Measurements from ENCODE around the gene MPZL2.

MPZL2 gene

DNA sequence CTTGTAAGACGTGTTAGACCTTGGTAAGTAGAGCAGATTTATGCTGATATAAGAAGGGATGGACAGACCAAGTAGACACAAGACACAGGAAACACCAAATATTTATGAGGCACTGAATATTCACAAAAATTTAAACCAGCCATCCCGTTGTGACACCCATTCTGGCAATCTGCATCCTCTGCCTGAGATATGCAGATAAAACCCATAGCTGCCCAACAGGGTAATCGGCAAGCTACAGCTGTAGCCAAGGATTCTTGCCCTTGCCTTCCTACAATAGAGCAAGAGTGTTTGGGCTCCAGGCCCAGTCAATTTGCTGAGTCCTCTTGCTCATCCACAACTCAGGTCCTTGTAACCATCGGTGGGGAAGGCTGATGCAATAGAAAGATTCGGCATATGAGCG is 18.5 kb upstream of the MPZL2 start:
- peaks cover 15% of the 10 kb centered on the region for H3K27me3 ChIP-seq (ENCODE audit: control insufficient read depth, insufficient read depth, low read length)
- no peaks in the 10 kb centered on the region for H3K9me3 ChIP-seq (replicated peaks; ENCODE audit: low read length)
- H3K9ac ChIP-seq (ENCODE audit: low read depth, low read length) = no peak overlapping the region
- H3K4me3 ChIP-seq (ENCODE audit: low read length) = no peak overlapping the region
- no peaks in the 10 kb centered on the region for H3K36me3 ChIP-seq (ENCODE audit: insufficient read depth, low read length)
- H3K4me2 ChIP-seq (ENCODE audit: low read length) = no peak overlapping the region
- H3K4me1 ChIP-seq (ENCODE audit: control insufficient read depth, insufficient read depth, low read length) = no peaks in the 10 kb centered on the region

DNA sequence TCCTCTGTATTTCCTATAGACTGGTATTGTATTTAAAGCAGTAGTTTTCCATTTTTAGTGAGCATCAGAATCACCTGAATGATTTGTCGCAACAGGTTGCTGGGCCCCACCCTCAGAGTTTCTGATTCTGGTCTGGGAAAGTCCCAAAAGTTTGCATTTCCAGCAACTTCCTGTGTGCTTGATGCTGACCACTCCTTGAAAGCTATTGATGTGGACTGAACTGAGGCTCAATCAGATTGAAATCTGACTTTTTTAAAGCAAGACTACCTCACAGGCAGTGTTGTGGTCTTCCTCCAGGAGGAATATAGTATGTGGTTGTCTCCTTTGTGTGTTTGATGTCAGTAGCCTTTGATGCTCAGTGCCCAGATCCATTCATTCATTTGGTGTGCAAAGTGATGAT is 17.2 kb upstream of the MPZL2 start:
- H3K36me3 ChIP-seq (ENCODE audit: insufficient read depth, low read length) = no peaks in the 10 kb centered on the region
- no peaks in the 10 kb centered on the region for H3K9me3 ChIP-seq (replicated peaks; ENCODE audit: low read length)
- no peak overlapping the region for H3K4me2 ChIP-seq (ENCODE audit: low read length)
- H3K4me3 ChIP-seq (ENCODE audit: low read length) = no peak overlapping the region
- H3K4me1 ChIP-seq (ENCODE audit: control insufficient read depth, insufficient read depth, low read length) = no peaks in the 10 kb centered on the region
- no peak overlapping the region for H3K9ac ChIP-seq (ENCODE audit: low read depth, low read length)
- peaks cover 19% of the 10 kb centered on the region for H3K27me3 ChIP-seq (ENCODE audit: control insufficient read depth, insufficient read depth, low read length)

DNA sequence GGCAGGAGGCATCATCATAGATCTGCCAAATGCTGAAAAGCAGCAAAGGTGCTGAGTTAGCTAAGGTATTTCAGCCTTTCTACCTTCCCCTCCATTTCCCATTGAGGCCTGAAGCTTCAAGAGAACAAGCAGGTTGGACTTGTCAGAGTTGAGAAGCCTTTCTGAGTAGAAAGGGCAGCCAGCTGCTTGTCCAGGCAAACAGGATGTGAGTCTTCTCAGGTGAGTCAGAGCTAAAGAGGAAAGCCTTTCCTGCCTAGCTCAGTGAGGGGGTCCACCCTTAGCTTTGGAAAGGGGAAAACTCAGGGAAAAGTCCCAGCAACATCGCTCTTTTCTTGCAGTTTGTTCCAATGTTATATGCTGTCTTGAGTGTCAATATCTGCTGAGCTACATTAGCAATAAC is 13.2 kb upstream of the MPZL2 start:
- Histone ChIP-seq H3K4me3 (ENCODE audit: low read length) (no peak overlapping the region), H3K9me3 (replicated peaks; ENCODE audit: low read length) (no peaks in the 10 kb centered on the region), H3K36me3 (ENCODE audit: insufficient read depth, low read length) (no peaks in the 10 kb centered on the region), H3K4me2 (ENCODE audit: low read length) (no peak overlapping the region), H3K4me1 (ENCODE audit: control insufficient read depth, insufficient read depth, low read length) (no peaks in the 10 kb centered on the region), H3K9ac (ENCODE audit: low read depth, low read length) (no peak overlapping the region), H3K27me3 (ENCODE audit: control insufficient read depth, insufficient read depth, low read length) (peaks cover 21% of the 10 kb centered on the region)

DNA sequence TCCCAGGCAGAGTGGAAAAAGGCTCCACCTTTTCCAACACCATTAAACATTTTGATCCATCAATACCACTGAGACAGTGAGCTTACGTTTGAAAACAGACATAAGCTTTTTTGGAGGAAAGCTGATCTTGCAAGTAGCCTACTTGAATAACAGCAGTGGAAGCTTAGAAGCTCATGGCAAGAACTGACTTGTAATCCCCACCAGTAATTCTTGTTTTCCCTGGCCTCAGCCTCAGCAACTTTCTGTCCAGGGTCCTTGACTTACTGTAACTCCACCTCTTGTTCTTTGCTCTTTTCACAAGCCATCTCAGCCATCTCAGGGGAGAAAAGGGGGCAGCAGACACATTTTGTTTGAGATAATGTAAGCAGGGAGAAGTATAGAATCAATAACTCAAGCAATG is 12.3 kb upstream of the MPZL2 start:
- no peak overlapping the region for H3K4me3 ChIP-seq (ENCODE audit: low read length)
- H3K36me3 ChIP-seq (ENCODE audit: insufficient read depth, low read length) = no peaks in the 10 kb centered on the region
- no peak overlapping the region for H3K4me2 ChIP-seq (ENCODE audit: low read length)
- H3K9me3 ChIP-seq (replicated peaks; ENCODE audit: low read length) = no peaks in the 10 kb centered on the region
- H3K27me3 ChIP-seq (ENCODE audit: control insufficient read depth, insufficient read depth, low read length) = peaks cover 28% of the 10 kb centered on the region
- H3K9ac ChIP-seq (ENCODE audit: low read depth, low read length) = no peak overlapping the region
- H3K4me1 ChIP-seq (ENCODE audit: control insufficient read depth, insufficient read depth, low read length) = no peaks in the 10 kb centered on the region

DNA sequence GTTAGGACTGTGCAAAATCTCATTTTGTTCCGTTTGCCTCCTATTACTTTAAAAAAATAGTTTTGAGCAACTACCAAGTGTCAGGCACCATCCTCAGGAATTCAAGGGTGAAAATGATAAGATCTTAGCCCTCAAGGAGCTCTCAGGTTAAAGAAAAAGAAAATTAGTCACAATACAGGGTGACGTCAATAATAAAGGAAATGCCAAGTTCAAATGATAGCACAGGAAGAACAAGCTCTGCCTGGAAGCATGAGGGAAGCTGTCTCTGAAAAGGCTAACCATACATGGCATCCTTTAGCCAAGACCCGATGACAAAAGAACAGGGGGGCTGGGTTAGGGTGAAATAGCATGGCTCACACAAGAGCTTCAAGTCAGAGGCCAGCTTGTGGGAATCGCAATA is 11.1 kb upstream of the MPZL2 start:
- H3K9ac ChIP-seq (ENCODE audit: low read depth, low read length) = no peak overlapping the region
- H3K9me3 ChIP-seq (replicated peaks; ENCODE audit: low read length) = no peaks in the 10 kb centered on the region
- H3K4me2 ChIP-seq (ENCODE audit: low read length) = no peak overlapping the region
- no peak overlapping the region for H3K4me3 ChIP-seq (ENCODE audit: low read length)
- H3K4me1 ChIP-seq (ENCODE audit: control insufficient read depth, insufficient read depth, low read length) = no peaks in the 10 kb centered on the region
- H3K27me3 ChIP-seq (ENCODE audit: control insufficient read depth, insufficient read depth, low read length) = peaks cover 34% of the 10 kb centered on the region
- H3K36me3 ChIP-seq (ENCODE audit: insufficient read depth, low read length) = no peaks in the 10 kb centered on the region

DNA sequence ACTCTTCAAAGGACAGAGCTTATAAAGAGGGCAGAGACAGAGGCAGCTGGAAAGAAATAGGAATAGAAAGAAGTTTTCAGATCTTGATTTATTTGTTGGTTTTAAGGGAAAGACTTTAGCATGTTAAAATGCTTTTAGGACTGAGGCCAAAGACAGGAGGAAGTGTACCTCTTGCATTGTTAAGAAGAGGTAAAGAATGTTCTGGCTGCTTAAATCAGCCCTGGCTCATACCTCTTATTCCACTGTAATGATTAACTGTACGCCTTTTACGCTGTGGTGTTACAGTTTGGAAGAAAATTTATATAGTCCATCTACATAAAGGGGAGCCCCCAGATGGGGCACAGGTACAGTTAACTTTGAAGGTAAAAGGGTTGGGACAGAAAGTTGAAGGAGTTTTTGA is 10.1 kb upstream of the MPZL2 start:
- Histone ChIP-seq H3K27me3 (ENCODE audit: control insufficient read depth, insufficient read depth, low read length) (peaks cover 42% of the 10 kb centered on the region), H3K36me3 (ENCODE audit: insufficient read depth, low read length) (no peaks in the 10 kb centered on the region), H3K4me3 (ENCODE audit: low read length) (no peak overlapping the region)

DNA sequence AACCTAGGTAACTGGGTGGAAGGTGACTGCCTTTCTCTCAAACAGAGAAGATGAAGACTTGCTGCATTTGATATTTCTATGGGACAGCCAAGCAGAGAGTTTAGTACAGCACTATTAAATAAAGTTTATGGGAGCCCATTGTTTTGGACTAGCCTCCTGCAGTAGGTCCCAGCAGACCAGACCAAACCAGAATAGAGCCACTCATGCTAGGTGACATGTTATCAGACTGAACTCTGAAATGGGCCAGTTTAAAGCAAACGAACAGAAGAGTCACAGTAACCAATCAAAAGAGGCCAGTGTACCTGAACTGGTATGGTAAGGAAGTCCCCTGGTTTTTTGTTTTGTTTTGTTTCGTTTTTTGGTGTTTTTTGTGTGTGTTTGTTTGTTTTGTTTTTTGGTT is 7.9 kb upstream of the MPZL2 start:
- Histone ChIP-seq H3K27me3 (ENCODE audit: control insufficient read depth, insufficient read depth, low read length) (peaks cover 54% of the 10 kb centered on the region), H3K4me3 (ENCODE audit: low read length) (no peak overlapping the region), H3K9ac (ENCODE audit: low read depth, low read length) (no peak overlapping the region), H3K9me3 (replicated peaks; ENCODE audit: low read length) (no peaks in the 10 kb centered on the region), H3K4me1 (ENCODE audit: control insufficient read depth, insufficient read depth, low read length) (no peaks in the 10 kb centered on the region), H3K4me2 (ENCODE audit: low read length) (no peak overlapping the region), H3K36me3 (ENCODE audit: insufficient read depth, low read length) (no peaks in the 10 kb centered on the region)

More for the DNA sequence above, 10.1 kb upstream of the MPZL2 start:
- Histone ChIP-seq H3K4me2 (ENCODE audit: low read length) (no peak overlapping the region), H3K9ac (ENCODE audit: low read depth, low read length) (no peak overlapping the region), H3K9me3 (replicated peaks; ENCODE audit: low read length) (no peaks in the 10 kb centered on the region), H3K4me1 (ENCODE audit: control insufficient read depth, insufficient read depth, low read length) (no peaks in the 10 kb centered on the region)

DNA sequence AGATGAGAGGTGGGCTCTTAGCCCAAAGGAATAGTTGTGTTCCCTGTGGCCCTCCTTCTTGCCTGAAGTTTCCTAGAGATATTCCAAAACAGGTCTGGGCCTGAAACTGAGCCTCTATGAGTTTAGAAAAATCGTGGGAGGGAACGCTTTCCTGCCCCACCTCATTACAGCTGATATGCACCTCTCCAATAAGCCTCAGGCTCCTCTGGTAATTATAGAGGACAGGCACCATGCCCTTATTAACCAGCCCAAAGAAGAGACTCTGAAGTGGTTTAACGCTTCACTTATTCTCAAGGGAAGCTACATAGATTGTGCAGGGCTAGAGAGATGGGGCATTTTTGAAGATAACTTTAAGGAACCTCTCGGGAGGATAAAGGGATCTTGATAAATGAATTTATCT is 3.4 kb upstream of the MPZL2 start:
- no peaks in the 10 kb centered on the region for H3K4me1 ChIP-seq (ENCODE audit: control insufficient read depth, insufficient read depth, low read length)
- peaks cover 78% of the 10 kb centered on the region for H3K27me3 ChIP-seq (ENCODE audit: control insufficient read depth, insufficient read depth, low read length)
- H3K9ac ChIP-seq (ENCODE audit: low read depth, low read length) = no peak overlapping the region
- H3K36me3 ChIP-seq (ENCODE audit: insufficient read depth, low read length) = no peaks in the 10 kb centered on the region
- H3K4me3 ChIP-seq (ENCODE audit: low read length) = no peak overlapping the region
- no peaks in the 10 kb centered on the region for H3K9me3 ChIP-seq (replicated peaks; ENCODE audit: low read length)
- H3K4me2 ChIP-seq (ENCODE audit: low read length) = no peak overlapping the region

DNA sequence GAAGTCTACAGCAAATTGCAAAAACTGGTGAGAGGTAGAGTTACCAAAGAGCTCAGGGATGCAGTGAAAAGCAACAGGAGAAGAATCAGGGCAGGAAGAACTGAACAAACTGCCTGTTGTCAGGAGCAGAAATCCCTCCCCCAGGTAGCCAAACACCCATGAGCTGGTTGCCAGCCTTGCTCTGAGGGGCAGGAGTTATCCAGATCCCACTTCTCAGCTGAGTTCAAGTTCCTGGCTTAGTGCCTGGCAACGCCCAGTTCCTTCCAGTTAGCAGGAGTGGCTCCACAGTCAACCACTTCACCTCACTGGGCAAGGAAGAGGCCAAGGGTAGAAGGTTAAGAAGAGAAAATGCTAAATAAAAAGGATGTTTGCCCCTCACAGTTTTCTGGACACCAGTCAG is 1.9 kb upstream of the MPZL2 start:
- Histone ChIP-seq H3K4me3 (ENCODE audit: low read length) (no peak overlapping the region), H3K9ac (ENCODE audit: low read depth, low read length) (no peak overlapping the region), H3K4me2 (ENCODE audit: low read length) (no peak overlapping the region), H3K4me1 (ENCODE audit: control insufficient read depth, insufficient read depth, low read length) (no peaks in the 10 kb centered on the region), H3K27me3 (ENCODE audit: control insufficient read depth, insufficient read depth, low read length) (peaks cover 86% of the 10 kb centered on the region), H3K36me3 (ENCODE audit: insufficient read depth, low read length) (no peaks in the 10 kb centered on the region), H3K9me3 (replicated peaks; ENCODE audit: low read length) (no peaks in the 10 kb centered on the region)

DNA sequence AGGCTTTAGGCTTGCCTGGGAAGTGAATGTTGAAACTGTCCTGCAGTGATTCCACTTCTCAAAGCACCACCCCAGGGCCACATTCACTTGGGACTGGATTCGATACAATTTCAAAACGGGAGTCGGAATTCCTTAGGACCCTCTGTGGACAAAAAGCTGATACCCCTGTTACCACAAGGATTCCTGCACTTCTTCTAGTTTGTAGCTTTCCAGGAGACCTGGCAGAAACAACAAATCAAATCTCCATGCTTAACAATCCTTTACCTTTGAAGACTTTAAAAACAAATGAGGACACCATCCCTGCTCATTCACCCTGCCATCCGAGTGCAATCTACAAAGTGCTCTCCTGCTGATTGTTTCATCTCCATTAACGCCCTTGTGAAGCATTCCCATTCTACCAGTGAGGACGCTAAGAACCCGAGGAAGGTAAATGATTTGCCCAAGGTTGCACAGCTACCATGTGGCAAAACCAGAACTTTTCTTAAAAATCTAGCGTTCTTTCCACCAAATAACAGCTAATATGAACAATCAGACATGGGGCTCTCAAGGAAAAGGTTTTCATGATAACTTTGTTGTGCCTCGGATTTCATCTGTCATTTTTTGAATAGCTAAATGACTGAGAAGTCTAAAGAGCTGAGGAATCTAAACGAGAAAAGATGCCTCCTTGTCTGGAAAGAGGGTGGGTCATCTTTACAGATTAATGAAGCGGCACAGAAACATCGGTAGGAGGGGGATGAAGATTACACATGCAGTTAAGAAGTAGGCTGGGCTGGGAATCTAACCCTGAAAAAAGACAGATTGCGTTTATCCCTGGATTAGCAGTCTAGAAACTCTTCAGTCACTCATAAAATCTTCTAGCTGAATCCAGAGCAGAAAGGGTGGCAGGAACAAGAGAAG is 720 bp upstream of the MPZL2 start:
- no peak overlapping the region for H3K4me3 ChIP-seq (ENCODE audit: low read length)
- H3K27me3 ChIP-seq (ENCODE audit: control insufficient read depth, insufficient read depth, low read length) = peaks cover 85% of the 10 kb centered on the region
- no peaks in the 10 kb centered on the region for H3K36me3 ChIP-seq (ENCODE audit: insufficient read depth, low read length)
- H3K9me3 ChIP-seq (replicated peaks; ENCODE audit: low read length) = no peaks in the 10 kb centered on the region
- no peak overlapping the region for H3K9ac ChIP-seq (ENCODE audit: low read depth, low read length)
- no peak overlapping the region for H3K4me2 ChIP-seq (ENCODE audit: low read length)
- no peaks in the 10 kb centered on the region for H3K4me1 ChIP-seq (ENCODE audit: control insufficient read depth, insufficient read depth, low read length)

DNA sequence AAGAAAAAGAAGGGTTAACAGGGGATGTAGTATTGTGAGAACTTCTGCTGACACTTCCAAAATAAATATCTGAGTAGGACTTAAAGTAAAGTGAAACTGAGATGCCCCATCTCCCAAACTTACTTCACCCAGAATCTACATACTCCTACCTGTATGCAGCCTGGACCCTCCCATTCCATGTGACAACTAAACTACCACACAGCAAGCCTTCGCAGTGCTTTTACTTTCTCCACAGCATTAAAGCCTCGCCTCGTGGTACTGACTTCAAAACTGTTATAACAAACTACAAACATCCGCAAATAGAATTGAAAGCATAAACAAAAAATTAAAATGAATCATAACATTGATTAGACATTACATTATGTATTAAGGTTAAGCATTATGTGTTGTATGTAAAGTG is 985 bp downstream of the MPZL2 start:
- no peaks in the 10 kb centered on the region for H3K36me3 ChIP-seq (ENCODE audit: insufficient read depth, low read length)
- no peak overlapping the region for H3K4me3 ChIP-seq (ENCODE audit: low read length)
- peaks cover 76% of the 10 kb centered on the region for H3K27me3 ChIP-seq (ENCODE audit: control insufficient read depth, insufficient read depth, low read length)
- H3K4me2 ChIP-seq (ENCODE audit: low read length) = no peak overlapping the region
- no peaks in the 10 kb centered on the region for H3K4me1 ChIP-seq (ENCODE audit: control insufficient read depth, insufficient read depth, low read length)
- H3K9me3 ChIP-seq (replicated peaks; ENCODE audit: low read length) = no peaks in the 10 kb centered on the region
- H3K9ac ChIP-seq (ENCODE audit: low read depth, low read length) = no peak overlapping the region

DNA sequence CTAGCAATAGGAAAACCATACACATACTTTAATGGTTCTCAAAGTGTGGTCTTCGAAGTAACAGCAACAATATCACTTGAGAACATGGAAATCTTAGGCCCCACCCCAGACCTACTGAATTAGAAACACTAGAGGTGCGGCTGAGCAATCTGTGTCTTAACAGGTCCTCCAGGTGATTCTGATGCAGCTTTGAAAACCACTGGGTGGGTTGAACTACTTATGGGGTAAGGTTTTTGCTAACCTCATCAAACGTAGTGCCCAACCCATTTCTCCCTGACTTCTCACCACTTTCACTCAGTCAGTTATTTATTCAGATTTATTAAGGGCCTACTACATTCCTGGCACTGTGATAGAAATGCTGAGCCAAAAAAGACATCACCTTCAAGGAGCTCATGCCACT is 3.7 kb downstream of the MPZL2 start:
- Histone ChIP-seq H3K4me2 (ENCODE audit: low read length) (no peak overlapping the region), H3K9ac (ENCODE audit: low read depth, low read length) (no peak overlapping the region), H3K27me3 (ENCODE audit: control insufficient read depth, insufficient read depth, low read length) (peaks cover 58% of the 10 kb centered on the region), H3K4me3 (ENCODE audit: low read length) (no peak overlapping the region), H3K4me1 (ENCODE audit: control insufficient read depth, insufficient read depth, low read length) (no peaks in the 10 kb centered on the region), H3K9me3 (replicated peaks; ENCODE audit: low read length) (no peaks in the 10 kb centered on the region), H3K36me3 (ENCODE audit: insufficient read depth, low read length) (no peaks in the 10 kb centered on the region)

Measured in skeletal muscle satellite cell (primary cell).